ENCODE results near the gene ZNF324. TPM values are rescaled to one million over a fixed set of nuclear protein-coding genes. Genes with fewer than 3 reads are reported as not detected.
A peak's percentile ranks its signal among the peaks of the same experiment; 100 is the strongest.

The ZNF324 gene
- total and polyA plus RNA-seq, 2 of the 4 experiments (the other 2 are of a cell fraction): 6.0 to 6.6 TPM

DNA sequence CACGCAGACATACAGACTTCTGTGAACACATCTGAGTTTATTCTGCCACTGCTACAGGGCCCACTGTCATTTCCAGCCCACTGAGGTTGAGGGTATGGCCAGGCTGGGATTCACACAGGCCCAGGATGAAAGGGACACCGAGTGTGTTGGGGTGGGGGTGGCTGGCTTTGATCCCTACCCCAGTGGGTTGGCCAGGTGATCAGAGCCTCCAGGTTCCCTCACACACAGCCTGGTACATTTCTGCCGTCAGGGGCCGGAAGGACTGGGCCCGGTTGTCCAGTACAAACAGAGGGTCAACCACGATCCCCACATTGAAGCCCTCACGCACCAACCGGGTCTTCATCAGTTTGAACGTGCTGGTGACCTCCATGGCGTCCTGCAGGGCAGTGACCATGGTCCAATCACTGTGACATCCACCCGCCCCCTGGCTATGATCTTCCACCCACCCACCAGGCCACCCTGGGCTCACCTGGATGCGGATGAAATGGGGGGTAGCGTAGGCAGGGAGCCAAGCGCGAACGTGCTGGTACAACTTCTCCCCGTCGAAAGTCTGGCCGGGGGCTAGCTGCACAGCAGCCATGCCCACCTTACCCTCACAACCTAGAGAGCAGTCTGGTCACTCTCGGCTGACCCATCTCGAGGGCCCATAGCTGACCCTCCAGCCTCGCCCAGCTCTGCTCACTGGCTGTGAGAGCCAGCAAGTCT lies 31.6 kb downstream of the ZNF324 start:
- BruUV-seq (replicated peaks): no TSS peak
- no peak for ATAC-seq (ENCODE audit: low read depth)
- H3K9me1 ChIP-seq (ENCODE audit: insufficient read depth, low read length): peaks cover 14% of the 10 kb centered on the region

More for the DNA sequence above, 31.6 kb downstream of the ZNF324 start:
- Histone ChIP-seq H2BK5ac (ENCODE audit: low read depth, low read length, poor library complexity, severe bottlenecking) (no peak overlapping the region), H3K18ac (ENCODE audit: low read depth, low read length) (no peak overlapping the region), H2BK120ac (ENCODE audit: low read depth, low read length) (no peak overlapping the region), H3K4me2 (ENCODE audit: low read depth, low read length) (peak overlapping the region; percentile 90), H3K56ac (ENCODE audit: extremely low read depth, insufficient read depth, low read length) (no peak overlapping the region), H3K79me1 (ENCODE audit: low read depth in 1 of 2, low read length in 2 of 2) (peaks cover 6 to 11% of the 10 kb centered on the region in 2 experiments), H3K27me3 (ENCODE audit: control insufficient read depth, insufficient read depth, low read length) (no peaks in the 10 kb centered on the region), H3K23ac (ENCODE audit: low read depth, low read length) (no peak overlapping the region), H3K4me1 (ENCODE audit: control insufficient read depth, insufficient read depth, low read length) (peaks cover 4% of the 10 kb centered on the region; the same call in 1 of the 2 replicates), H2AK5ac (ENCODE audit: low read depth, low read length) (peak overlapping the region; percentile 14; the same call in 1 of the 2 replicates), H3K4me3 (ENCODE audit: insufficient read depth, low read depth, low read length) (peak overlapping the region; percentile 53), H2AK9ac (replicated peaks; ENCODE audit: low read depth, low read length, poor library complexity) (peak overlapping the region; percentile 71), H2AFZ (replicated peaks; ENCODE audit: low read length, poor library complexity) (peak overlapping the region; percentile 87), H2BK15ac (ENCODE audit: low read depth, low read length) (no peak overlapping the region), H4K8ac (ENCODE audit: low read depth in 2 of 2, low read length in 2 of 2) (peak overlapping the region; percentile 87 to 99), H3K4ac (ENCODE audit: low read depth, low read length) (peak overlapping the region; percentile 53; the same call in 1 of the 2 replicates), H3K14ac (replicated peaks; ENCODE audit: low read depth, low read length) (no peak overlapping the region), H3K27ac (ENCODE audit: insufficient read depth, low read length) (no peak overlapping the region; the same call in 1 of the 2 replicates), H3K9ac (ENCODE audit: low read depth, low read length) (0 out of 2 replicates have a peak overlapping the region, but pooled peaks have one; percentile 15), H3K36me3 (ENCODE audit: control insufficient read depth, insufficient read depth, low read length) (no peaks in the 10 kb centered on the region), H2BK20ac (ENCODE audit: low read depth, low read length) (no peak overlapping the region), H4K20me1 (ENCODE audit: insufficient read depth, low read length) (no peaks in the 10 kb centered on the region), H4K91ac (ENCODE audit: insufficient read depth, low read depth, low read length) (peak overlapping the region; percentile 4; the same call in 1 of the 2 replicates), H3K9me3 (ENCODE audit: control insufficient read depth, insufficient read depth, low read length) (no peaks in the 10 kb centered on the region), H4K5ac (ENCODE audit: low read depth, low read length) (peak overlapping the region; percentile 46)
- dilution Hi-C loops (cut with HindIII; ENCODE audit: low sequenced_read_pairs, unreplicated experiment): no loop called here
- in situ Hi-C loops (cut with MboI; ENCODE audit: low sequenced_read_pairs): no loop called here
- POLR2A ChIA-PET (ENCODE audit: unreplicated experiment): no interaction called here
- WGBS, 2 experiments (ENCODE audit: extremely low coverage in 2 of 2, insufficient read length in 1 of 2): 58% methylated on average over 2 of the region's 22 CpGs; no CpG with 5 or more reads in 1 of the 2 experiments
- no peak for DNase-seq
- TF ChIP-seq MXI1 (IDR thresholded peaks at IDR 0.05; ENCODE audit: borderline replicate concordance, low read depth, low read length) (no peak), USF2 (IDR thresholded peaks at IDR 0.05; ENCODE audit: low read depth, low read length) (no peak), CHD1 (IDR thresholded peaks at IDR 0.05; ENCODE audit: low read depth, low read length) (no peak), SMC3 (IDR thresholded peaks at IDR 0.05; ENCODE audit: low read depth, low read length) (no peak), ELK1 (IDR thresholded peaks at IDR 0.05; ENCODE audit: borderline replicate concordance, low read depth, low read length) (no peak), RAD21 (IDR thresholded peaks at IDR 0.05; ENCODE audit: low read length) (no peak), RFX5 (IDR thresholded peaks at IDR 0.05; ENCODE audit: low read depth, low read length) (no peak), RCOR1 (IDR thresholded peaks at IDR 0.05; ENCODE audit: insufficient replicate concordance, low read length) (no peak), NFE2L2 (IDR thresholded peaks at IDR 0.05; ENCODE audit: low read depth, low read length) (no peak), POLR2A (IDR thresholded peaks at IDR 0.05; ENCODE audit: low read depth, low read length) (no peak), MAFK (IDR thresholded peaks at IDR 0.05; ENCODE audit: low read depth, low read length) (no peak), FOS (IDR thresholded peaks at IDR 0.05; ENCODE audit: low read depth, low read length) (no peak)
- TF ChIP-seq, protein P1, sequence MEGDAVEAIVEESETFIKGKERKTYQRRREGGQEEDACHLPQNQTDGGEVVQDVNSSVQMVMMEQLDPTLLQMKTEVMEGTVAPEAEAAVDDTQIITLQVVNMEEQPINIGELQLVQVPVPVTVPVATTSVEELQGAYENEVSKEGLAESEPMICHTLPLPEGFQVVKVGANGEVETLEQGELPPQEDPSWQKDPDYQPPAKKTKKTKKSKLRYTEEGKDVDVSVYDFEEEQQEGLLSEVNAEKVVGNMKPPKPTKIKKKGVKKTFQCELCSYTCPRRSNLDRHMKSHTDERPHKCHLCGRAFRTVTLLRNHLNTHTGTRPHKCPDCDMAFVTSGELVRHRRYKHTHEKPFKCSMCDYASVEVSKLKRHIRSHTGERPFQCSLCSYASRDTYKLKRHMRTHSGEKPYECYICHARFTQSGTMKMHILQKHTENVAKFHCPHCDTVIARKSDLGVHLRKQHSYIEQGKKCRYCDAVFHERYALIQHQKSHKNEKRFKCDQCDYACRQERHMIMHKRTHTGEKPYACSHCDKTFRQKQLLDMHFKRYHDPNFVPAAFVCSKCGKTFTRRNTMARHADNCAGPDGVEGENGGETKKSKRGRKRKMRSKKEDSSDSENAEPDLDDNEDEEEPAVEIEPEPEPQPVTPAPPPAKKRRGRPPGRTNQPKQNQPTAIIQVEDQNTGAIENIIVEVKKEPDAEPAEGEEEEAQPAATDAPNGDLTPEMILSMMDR (conservative IDR thresholded peaks at IDR 0.05; ENCODE audit: low read depth, low read length): no peak
- intact Hi-C loops (cut with micrococcal nuclease): loop anchor here (1.0 kb wide), 2 partner anchors 21 to 111 kb away; partner anchors contain the start of genes RPS5 and ZBTB45
- CTCF ChIA-PET: no interaction called here
